22Rv1 (cell line): Measurements from ENCODE around the gene VDAC1.

ENCODE experiments used
- H3K27ac ChIP-seq: fragments of 450-650 bp; 2 replicates; pipeline ENCODE4 v1.5.1; 2017
- CTCF ChIP-seq: fragments of 450-650 bp; IDR thresholded peaks from 2 replicates; pipeline ENCODE4 v1.5.1; 2017; ENCODE audit warnings: mild to moderate bottlenecking
- ZFX ChIP-seq: fragments of 450-650 bp; IDR thresholded peaks from 2 replicates; pipeline ENCODE4 v1.6.1; 2017; ENCODE audit warnings: antibody characterized with exemption, borderline replicate concordance

VDAC1 gene

GRCh38 chr5:133970325-133970909 is 34.4 kb downstream of the VDAC1 start:
- 0 out of 2 replicates have a peak overlapping the region, but pooled peaks have one; percentile 59 for H3K27ac ChIP-seq

GRCh38 chr5:133969654-133970324 is 35.0 kb downstream of the VDAC1 start:
- H3K27ac ChIP-seq, result peak overlapping the region; percentile 59; the same call in 1 of the 2 replicates
- TF ChIP-seq CTCF, result no peak
- TF ChIP-seq ZFX, result no peak

More at GRCh38 chr5:133970325-133970909, 34.4 kb downstream of the VDAC1 start:
- TF ChIP-seq ZFX (no peak), CTCF (no peak)

- no peak for TF ChIP-seq CTCF
- no peak for TF ChIP-seq ZFX
- H3K27ac ChIP-seq, result peak within 1 kb of the TSS; percentile 59
Measured at GRCh38 chr5:133968204-133968980, 36.4 kb downstream of the VDAC1 start, which contains the start of gene C5orf15. TSS of gene C5orf15 (minus strand) at chr5:133968625. CDS start at chr5:133968584, 41 bp downstream.

- H3K27ac ChIP-seq, result peak overlapping the region; percentile 59
- TF ChIP-seq CTCF, result no peak
- TF ChIP-seq ZFX, result no peak
Measured at GRCh38 chr5:133967698-133968203, 37.0 kb downstream of the VDAC1 start.

GRCh38 chr5:133967124-133967523 is 37.7 kb downstream of the VDAC1 start:
- no peak for TF ChIP-seq ZFX
- TF ChIP-seq CTCF, result no peak
- no peak overlapping the region for H3K27ac ChIP-seq

GRCh38 chr5:133966090-133966489 is 38.7 kb downstream of the VDAC1 start:
- TF ChIP-seq CTCF (no peak), ZFX (no peak)
- H3K27ac ChIP-seq, result no peak overlapping the region
